Measurements from ENCODE around the gene CFB.
A peak's percentile ranks its signal among the peaks of the same experiment; 100 is the strongest.
"Not testable (repeated sequence)": the region's sequence is repeated elsewhere in the genome, so short reads cannot be mapped to it uniquely, and the experiment has no call there.

CFB gene
- total RNA-seq = 0 reads per million in 3 experiments

DNA sequence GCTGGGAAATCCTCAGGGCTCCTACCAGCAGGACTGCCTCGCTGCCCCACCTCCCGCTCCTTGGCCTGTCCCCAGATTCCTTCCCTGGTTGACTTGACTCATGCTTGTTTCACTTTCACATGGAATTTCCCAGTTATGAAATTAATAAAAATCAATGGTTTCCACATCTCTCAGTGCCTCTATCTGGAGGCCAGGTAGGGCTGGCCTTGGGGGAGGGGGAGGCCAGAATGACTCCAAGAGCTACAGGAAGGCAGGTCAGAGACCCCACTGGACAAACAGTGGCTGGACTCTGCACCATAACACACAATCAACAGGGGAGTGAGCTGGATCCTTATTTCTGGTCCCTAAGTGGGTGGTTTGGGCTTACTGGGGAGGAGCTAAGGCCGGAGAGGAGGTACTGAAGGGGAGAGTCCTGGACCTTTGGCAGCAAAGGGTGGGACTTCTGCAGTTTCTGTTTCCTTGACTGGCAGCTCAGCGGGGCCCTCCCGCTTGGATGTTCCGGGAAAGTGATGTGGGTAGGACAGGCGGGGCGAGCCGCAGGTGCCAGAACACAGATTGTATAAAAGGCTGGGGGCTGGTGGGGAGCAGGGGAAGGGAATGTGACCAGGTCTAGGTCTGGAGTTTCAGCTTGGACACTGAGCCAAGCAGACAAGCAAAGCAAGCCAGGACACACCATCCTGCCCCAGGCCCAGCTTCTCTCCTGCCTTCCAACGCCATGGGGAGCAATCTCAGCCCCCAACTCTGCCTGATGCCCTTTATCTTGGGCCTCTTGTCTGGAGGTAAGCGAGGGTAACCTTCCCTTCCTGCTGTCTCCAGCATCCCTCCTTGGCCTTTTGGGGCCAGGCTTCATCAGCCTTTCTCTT, at the start of gene CFB:
TSS of gene CFB (plus strand) at position 589 of the 863 bp plus-strand sequence. CDS start at position 716, 127 bp downstream.
- no peak for DNase-seq

DNA sequence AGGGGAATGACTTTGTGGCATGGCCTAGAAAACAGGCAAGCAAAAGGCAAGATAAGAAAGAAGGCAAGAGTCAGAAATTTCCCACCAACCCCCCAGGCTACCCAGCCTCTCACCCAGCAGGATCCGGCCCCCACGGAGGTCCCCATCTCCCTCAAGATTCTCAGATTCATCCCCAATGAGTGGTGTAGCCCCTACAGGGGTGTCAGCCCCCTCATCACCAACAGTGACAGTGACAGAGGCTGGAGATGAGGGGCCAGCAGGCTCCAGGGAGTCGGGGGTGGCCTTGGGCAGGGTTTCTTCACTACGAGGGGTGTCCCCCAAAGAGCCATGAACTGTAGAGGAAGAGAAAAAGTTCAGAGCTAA, 49.4 kb upstream of the CFB start:
- DNase-seq = no peak

- DNase-seq = no peak
Observed at GRCh38 chr6:31896856-31897611, 48.9 kb upstream of the CFB start.

DNA sequence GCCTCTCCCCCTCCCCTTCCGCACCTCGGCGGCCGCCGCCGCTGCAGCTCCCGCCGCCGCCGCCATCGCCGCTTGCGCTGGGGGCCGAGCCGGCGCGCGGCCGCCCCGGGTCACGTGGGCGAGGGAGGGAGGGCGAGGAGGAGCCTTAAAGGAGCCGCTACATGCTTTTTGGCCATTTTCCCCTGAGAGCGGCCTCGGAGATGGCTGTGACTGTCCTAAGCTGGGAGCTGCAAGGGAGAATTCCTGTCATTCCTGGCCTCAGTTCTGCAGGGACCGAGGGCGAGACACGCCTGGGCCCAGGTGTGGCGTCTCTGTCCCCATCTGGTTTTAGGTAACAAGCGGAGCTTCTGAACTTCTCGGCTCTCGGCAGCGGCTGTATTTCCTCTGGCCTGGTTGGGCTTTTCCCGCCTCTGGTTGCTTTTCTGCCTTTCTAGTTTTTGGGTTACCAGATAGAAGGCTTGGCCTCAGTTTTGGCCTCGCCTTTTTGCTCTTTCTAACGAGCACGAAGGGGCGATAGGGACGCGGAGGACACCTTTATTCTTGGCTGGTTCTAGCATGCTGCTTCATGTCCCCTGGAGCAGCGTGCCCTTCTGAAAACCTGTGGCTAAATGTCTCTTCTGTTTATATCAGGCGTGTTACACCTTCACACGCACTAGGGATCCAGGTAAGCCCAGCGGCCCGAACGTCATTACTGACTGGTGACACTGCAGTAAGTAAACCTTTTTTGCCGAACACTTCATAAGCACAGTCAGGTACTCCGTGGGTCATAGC, 48.1 kb upstream of the CFB start, which contains the start of gene EHMT2:
TSS of gene EHMT2 (minus strand) at position 87 of the 771 bp plus-strand sequence. CDS start at position 66, 21 bp downstream.
- DNase-seq = peak; percentile 83

- DNase-seq = peak; percentile 64
Observed at GRCh38 chr6:31898383-31899011, 47.4 kb upstream of the CFB start.

DNA sequence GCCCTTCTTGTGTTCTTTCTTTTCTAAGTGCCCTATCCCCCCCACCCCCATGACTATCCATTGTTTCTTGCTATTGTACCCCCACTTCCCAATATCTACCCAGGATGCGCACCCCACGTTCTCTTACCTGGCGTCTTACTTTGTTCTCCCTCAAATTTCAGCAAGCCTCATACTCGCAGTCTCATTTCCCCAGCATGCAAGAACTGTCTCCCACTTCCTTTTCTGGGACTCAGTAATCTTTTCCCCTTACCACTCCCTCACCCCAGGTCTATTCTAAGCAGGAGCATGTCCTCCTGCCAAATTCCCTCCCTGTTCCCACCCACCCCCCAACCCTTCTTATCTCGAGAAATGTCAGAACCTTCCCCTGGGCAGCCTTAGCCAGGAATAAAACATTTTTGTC, 46.7 kb upstream of the CFB start:
- DNase-seq = no peak

- no peak for DNase-seq
Observed at GRCh38 chr6:31899882-31900722, 45.8 kb upstream of the CFB start.

DNA sequence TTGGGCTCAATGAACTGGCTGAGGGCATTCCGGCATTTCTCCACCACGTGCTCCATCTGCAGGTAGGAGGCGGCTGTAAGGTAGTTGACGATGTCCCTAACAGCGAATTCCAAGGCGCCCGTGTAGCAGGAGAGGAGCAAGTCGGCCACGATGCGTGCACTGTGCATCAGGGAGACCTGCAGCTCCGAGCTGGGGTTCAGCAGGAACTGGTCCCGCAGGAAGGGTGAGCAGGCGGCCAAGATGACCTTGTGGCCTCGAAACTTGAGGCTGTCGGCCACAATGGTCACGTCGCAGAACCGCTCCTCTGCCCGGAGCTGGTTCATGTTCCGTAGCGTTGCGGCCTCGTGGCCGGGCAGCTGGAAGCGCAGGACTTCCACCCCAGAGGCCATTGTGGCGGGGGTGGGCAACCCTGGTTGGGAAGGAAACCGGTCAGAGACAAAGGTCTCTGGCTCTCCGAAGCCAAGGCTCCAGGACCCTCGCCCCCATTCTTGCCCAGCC, 44.9 kb upstream of the CFB start:
- no peak for DNase-seq

DNA sequence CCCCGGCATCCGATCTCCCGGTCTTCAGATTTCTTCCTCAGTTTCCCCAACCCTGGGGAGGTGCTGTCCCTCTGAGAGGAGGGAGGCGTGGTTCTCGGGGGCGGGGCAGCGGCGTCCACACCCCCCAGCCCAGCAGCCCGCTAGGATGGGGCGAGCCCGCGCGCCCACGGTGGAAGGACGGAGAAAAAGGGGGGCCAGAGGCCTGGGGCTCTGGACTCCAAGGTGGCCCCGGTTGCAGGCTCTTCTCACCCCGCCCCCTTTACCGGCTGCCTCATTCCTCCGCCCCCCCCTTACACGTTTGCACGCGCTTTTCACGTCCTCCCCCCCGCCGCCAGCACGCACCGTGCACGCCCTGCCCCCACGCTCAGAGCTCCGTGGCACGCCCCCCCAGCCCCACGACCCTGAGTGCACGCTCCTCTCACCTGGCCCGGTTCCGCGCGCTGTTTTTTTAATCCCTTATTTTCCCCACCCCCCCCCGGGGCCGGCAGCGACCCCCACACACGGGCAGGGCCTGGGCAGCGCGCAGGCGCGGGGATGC, 44.4 kb upstream of the CFB start:
- peak; percentile 62 for DNase-seq

DNA sequence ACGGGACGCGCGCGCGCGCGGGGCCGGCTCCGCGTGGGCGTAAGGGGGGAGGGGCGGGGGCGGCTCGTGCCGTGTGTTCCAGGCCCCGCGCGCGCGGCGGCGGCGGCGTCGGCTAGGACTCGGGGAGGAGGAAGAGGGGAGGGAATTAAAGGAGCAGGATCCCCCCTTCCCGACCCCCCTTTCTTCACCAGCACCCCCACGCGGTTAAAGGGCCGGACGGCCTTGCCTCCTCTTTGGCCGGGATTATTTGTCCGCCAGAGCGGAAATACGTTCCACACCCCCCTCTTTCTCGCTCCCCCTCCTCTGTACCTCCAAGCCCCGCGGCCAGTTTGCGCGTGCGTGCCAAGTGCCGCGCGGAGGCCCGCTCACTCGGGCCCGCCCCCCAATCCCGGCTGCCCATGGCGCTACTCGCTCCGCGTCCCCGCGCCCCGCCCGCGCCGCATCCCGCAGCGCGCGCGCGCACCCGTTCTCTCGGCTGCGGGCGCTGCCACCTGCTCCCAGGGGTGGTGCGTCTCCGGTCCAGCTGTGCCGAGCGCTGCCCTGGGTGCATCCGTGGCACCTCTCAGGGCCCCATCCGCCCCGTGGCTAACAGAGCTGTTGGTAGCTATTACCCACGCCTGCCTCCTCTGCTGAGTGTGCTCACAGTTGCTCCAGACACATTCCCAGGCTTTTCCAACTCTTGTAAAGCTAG, 43.8 kb upstream of the CFB start, which contains the start of gene ZBTB12:
TSS of gene ZBTB12 (minus strand) at position 134 of the 691 bp plus-strand sequence. CDS start 781 bp downstream, outside the sequence.
- DNase-seq = peak; percentile 84

- no peak for DNase-seq
Observed at GRCh38 chr6:31903957-31904356, 41.9 kb upstream of the CFB start.

DNA sequence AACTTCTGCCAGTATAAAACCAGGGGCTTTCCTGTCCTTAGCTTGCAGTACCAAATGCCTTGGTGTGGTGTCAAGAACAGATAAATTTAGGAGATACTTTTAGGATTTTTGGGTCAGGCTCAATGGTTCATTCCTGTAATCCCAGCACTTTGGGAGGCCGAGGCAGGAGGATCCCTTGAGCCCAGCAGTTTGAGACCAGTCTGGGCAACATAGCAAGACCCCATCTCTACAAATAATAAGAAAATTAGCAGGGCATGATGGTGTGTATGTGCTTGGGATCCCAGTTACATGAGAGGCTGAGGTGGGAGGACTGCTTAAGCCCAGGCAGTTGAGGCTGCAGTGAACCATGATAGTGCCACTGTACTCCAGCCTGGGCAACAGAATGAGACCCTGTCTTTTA, 40.9 kb upstream of the CFB start:
- DNase-seq = no peak

DNA sequence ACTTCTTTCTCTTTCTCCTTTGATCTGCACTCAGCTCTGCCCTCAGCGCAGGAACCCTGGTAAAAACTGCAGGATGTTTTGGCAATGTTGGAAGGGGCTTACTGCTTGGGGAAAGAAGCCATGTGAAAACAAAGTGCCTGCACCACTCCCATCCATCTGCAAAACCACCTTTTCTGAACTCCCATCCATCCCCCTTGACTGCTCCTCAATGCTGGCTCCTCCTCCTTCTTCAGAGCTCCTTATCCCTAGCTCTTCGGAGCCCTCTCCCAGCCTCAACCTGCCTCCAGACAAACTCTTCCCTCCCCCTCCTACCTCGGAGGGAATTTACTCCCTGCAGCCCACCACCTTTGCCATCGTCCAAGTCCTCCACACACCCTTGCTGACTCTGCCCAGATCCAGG, 39.8 kb upstream of the CFB start:
- DNase-seq = no peak

DNA sequence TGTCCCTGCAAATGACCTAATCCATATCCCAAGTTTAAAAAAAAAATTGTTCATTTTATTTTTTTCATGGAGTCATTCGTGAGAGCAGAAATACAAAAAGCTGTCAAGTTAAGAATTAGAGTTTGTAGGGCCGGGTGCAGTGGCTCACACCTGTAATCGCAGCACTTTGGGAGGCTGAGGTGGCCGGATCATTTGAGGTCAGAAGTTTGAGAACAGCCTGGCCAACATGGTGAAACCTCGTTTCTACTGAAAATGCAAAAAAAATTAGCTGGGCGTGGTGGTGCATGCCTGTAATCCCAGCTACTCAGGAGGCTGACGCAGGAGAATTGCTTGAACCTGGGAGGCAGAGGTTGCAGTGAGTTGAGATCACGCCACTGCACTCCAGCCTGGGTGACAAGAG, 39.2 kb upstream of the CFB start:
- DNase-seq = not testable (repeated sequence)

GRCh38 chr6:31907158-31907813, 38.6 kb upstream of the CFB start:
- DNase-seq = no peak

- not testable (repeated sequence) for DNase-seq
Observed at GRCh38 chr6:31908255-31908654, 37.6 kb upstream of the CFB start.

DNA sequence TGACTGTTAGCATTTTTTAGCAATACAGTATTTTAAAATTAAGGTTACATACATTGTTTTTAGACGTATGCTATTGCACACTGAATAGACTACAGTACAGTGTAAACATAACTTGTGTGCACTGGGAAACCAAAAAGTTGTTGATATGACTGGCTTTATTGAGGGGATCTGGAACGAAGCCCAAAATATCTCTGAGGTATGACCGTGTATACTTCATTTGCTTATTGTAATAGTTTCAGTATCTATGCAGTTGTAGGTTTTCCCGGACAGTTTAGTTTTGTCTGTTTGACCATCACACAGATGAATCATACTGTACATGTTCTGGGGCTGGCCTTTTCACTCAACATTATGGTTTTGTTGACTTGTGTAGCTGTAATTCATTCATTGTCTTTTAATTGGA, 37.1 kb upstream of the CFB start:
- no peak for DNase-seq

DNA sequence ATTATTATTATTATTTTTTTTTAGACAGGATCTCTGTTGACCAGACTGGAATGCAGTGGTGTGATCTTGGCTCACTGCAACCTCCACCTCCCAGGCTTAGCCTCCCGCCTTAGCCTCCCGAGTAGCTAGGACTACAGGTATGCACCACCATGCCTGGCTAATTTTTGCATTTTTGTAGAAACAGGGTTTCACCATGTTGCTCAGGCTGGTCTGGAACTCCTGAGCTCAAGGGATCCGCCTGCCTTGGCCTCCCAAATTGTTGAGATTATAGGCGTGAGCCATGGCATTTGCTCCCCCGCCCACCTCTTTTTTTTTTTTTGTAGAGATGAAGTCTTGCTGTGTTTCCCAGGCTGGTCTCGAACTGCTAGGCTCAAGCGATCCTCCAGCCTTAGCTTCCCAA, 36.6 kb upstream of the CFB start:
- not testable (repeated sequence) for DNase-seq

DNA sequence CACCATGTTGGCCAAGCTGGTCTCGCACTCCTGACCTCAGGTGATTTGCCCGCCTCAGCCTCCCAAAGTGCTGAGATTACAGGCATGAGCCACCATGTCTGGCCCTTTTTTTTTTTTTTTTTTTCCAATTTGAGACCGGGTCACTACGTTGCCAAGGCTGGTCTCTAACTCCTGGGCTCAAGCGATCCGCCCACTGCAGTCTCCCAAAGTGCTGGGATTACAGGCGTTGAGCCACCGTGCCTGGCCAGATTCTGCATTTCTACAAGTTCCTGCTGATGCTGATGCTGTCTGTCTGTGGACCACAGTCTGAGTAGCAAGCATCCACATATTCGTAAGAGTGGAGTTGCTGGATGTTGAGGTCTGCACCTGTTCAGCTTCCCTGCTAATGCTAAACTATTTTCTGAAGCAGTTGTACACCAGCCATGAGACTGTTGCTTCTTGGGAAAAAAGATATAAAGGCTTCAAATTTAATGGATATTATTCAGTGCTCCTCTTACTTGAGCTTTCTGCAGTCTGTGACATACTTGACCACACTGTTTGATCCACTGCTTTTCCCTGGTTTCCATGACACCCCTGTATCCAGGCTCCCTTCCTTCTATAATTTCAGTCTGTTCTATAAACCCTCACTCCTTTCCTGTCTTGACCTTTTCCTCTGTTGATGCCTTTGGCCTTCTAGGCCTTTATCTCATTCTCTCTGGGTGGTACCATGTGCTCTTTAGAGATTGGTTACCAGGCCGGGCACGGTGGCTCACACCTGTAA, 33.9 kb upstream of the CFB start:
- no peak for DNase-seq
